HG03025 (cell line): ENCODE measurements around the gene RHOT2.

Experiments used
- ATAC-seq: cut with Tn5 transposase; IDR thresholded peaks from one replicate; pipeline ENCODE4 v1.9.1; 2021; ENCODE audit warnings: mild to moderate bottlenecking, moderate library complexity; ENCODE audit not compliant: unreplicated experiment, low FRiP score

RHOT2 gene

DNA sequence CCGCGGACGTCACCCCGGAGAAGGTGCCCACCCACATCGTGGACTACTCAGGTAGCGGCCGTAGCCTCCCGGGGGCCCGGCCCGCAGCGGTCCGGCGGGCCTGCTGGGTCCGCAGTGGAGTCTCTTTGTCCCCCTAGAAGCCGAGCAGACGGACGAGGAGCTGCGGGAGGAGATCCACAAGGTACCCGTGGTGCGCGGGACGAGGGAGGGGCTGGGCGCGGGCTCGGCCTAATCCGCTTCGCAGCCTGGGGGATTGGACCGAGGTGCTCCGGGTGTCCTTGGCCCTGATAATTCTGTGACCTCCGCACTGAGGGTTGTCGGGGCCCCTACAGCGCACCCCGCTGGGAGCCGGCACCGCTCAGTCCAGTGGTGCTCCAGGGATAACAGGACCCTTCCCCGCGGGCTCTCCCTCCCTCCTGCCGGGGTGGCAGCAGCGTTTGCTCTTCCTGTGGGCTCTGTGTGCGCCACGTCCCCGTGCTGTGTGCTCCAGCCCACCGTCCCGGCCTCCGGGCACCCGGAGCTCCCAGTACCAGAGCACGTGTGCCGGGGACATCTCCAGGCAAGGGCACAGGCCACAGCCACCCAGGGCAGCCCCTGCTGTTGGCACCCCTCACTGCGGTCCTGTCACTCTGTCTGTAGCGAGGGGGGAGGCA is 713 bp downstream of the RHOT2 start:
- ATAC-seq, result peak; percentile 16

DNA sequence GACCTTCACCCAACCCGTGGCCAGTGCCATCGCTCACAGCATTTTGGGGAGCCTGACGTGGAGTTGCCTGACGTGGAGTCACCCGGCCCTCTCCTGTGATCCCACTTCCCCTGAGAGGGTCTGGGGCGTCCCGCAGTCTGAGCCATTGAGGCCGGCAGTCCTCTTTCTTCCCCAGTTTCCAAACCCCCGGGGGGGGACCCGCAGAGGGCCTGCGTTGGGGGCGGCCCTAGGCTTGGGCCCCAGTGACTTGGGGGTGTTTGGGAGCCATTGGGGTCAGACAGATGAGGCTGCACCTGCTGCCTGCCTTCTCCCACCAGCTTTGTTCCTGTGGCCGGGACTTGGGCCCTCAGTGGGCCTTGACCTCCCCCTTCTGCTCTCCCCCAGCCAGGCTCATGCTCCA is 1.7 kb downstream of the RHOT2 start:
- no peak for ATAC-seq

DNA sequence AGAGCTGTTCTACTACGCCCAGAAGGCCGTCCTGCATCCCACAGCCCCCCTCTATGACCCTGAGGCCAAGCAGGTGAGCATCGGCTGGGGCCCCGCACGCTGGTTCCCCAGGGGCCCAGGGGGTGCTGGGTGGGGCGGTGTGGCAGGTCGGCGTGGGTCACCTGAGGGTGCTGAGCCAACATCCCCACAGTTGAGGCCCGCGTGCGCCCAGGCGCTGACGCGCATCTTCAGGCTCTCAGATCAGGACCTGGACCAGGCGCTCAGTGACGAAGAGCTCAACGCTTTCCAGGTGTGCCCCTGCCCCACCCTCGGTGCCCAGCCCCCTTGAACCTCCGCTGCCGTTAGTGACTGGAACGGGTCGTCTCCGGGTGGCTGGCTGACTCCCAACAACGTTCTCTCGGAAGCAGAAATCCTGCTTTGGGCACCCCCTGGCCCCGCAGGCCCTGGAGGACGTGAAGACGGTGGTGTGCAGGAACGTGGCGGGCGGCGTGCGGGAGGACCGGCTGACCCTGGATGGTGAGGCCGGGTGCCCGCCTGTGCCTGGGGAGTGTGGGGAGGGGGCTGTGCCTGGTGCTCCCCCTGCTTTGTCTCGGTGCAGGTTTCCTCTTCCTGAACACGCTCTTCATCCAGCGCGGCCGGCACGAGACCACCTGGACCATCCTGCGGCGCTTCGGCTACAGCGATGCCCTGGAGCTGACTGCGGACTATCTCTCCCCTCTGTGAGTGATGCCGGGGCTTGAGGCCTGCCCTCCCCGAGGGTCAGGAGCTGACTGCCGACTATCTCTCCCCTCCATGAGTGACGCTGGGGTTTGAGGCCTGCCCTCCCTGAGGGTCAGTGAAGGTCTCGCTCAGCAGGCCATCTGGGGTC is 2.8 kb downstream of the RHOT2 start:
- no peak for ATAC-seq

DNA sequence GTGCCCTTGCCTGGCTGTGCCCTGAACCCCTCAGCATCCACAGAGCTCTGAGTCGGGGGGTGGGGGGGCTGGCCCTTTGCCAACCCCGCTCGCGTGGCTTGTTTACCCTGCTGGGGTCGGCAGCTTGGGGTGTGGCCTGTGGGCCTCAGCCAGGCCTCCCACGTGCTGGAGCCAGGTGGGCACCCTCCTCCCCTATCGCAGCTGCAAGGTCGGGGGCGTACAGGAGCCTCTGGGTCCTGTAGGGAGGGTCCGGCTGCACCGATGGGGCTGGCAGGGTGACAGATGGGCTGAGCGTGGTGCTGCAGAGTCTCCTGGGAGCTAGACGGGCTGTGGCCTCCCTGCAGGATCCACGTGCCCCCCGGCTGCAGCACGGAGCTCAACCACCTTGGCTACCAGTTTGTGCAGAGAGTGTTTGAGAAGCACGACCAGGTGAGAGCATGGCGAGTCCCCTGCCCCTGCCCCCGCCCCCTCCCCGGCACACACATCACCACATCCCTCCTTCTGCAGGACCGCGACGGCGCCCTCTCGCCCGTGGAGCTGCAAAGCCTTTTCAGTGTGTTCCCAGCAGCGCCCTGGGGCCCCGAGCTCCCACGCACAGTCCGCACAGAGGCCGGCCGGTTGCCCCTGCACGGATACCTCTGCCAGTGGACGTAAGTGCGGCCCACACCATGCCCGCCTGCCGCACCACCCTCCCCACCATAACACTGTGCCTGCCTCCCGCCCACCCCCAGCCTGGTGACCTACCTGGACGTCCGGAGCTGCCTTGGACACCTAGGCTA is 3.6 kb downstream of the RHOT2 start:
- ATAC-seq, result no peak

DNA sequence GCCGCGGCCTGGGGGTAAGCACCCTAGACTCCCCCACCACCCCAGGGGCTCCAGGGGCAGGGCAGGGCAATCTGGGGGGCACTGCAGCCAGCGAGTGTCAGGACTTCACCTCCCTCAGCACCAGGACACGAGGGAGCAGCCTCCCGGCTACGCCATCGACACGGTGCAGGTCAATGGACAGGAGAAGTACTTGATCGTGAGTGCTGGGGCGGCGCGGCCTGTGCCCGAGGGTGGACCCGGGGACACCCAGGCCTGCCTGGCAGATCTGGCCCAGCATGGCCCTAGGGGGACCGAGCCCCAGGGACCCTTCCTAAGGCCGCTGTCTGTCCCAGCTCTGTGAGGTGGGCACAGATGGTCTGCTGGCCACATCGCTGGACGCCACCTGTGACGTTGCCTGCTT is 4.4 kb downstream of the RHOT2 start:
- no peak for ATAC-seq

DNA sequence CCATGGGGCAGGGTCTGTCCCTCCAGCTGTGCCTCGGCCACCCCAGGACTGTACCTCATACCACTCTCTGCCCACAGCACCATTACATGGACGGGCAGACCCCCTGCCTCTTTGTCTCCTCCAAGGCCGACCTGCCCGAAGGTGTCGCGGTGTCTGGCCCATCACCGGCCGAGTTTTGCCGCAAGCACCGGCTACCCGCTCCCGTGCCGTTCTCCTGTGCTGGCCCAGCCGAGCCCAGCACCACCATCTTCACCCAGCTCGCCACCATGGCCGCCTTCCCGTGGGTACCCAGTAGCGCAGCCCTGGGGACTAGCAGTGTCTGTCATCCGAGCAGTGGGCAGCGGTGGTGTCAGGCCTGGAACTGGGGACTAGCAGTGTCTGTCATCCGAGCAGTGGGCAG is 4.9 kb downstream of the RHOT2 start:
- no peak for ATAC-seq

DNA sequence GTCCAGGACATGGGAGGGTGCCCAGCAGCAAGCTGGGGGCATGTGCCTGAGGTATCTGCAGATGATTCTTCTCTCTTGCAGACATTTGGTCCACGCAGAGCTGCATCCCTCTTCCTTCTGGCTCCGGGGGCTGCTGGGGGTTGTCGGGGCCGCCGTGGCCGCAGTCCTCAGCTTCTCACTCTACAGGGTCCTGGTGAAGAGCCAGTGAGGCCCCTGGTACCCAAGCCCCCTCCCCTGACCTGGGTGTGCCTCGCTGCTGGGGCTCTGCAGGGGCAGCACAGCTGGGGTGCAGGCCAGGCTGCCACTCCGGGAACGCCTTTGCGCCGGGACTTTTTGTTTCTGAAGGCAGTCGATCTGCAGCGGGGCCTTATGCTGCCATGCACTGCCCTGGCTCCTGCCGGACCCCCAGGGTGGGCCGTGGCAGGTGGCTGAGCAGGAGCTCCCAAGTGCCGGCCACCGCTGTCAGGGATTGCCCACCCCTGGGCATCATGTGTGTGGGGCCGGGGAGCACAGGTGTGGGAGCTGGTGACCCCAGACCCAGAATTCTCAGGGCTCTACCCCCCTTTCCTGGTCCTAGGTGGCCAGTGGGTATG is 5.6 kb downstream of the RHOT2 start:
- ATAC-seq, result no peak

DNA sequence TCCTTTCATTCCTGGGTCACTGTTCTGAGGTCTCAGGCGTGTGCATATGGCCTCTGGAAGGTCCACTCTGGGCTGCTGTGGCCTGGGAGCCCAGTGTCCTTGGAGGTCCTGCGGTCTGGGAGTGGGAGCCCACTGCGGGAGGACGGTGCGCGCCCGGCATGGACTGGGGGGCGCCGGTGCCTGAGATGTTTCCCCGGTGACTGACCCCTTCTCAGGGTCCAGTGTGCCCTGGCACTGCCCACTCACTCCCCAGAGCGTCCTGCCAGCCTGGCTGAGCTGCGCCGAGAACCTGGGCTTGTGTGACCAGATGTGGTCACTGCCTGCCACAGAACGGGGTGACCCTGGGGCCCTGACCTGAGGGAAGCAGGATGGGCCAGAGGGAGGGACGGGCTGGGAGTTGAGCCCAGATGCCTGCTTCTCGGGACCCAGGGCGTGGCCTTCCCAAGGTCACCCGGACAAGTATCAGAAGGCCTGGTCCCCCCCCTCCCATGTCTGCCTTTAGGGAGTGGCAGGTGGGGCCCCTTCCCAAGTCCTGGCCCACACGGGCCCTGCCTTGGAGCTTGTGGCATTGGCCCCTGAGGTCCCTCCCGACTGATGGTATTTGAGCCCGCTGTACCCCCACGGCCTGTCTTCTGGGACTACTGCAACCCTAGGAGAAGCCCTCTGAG is 6.4 kb downstream of the RHOT2 start:
- no peak for ATAC-seq

DNA sequence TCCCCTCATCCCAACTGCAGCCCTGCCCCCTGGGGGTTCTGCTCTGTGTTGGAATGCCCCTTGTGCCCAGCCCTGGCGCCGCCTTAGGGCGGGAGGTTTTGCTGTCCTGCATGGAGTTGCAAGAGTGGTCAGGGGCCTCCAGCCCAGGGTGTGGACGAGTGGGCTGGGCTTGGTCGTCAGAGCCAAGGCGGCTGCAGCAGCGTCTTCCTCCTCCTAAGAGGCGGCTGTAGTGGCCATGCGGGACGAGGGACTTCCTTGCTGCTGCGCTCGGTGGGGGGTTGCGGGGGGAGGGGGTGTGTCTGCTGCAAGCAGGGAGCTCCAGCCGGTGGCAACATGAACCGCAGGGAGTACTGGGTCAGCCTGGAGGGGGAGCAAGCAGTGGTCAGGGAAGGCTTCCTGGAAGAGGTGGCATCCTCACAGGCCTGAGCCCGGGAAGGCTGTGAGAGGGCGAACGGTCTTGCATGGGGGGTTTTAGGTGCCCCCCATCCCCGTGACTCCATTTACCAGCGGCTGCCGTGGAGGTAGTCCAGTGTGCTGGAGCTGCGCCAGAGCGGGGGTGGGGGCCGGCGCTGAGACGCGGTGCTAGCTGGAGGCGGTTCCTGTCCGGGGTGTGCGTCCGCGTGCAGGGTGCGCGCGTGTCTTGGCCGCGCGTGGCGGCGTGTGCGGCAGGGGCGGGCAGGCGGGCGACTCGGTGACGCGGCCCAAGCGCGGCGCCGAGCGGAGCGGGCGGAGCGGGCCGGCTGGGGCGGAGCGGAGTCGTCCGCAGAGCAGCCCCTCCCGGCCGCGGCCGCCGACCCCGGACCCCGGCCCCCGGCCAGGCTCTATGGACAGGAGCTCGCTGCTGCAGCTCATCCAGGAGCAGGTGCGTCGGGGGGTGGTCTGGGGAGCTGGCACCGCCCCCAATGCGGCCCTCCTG is 7.3 kb downstream of the RHOT2 start, which contains the start of gene RHBDL1:
TSS of gene RHBDL1 (plus strand) at position 704 of the 916 bp plus-strand sequence. CDS start at position 824, 120 bp downstream.
- ATAC-seq, result no peak

DNA sequence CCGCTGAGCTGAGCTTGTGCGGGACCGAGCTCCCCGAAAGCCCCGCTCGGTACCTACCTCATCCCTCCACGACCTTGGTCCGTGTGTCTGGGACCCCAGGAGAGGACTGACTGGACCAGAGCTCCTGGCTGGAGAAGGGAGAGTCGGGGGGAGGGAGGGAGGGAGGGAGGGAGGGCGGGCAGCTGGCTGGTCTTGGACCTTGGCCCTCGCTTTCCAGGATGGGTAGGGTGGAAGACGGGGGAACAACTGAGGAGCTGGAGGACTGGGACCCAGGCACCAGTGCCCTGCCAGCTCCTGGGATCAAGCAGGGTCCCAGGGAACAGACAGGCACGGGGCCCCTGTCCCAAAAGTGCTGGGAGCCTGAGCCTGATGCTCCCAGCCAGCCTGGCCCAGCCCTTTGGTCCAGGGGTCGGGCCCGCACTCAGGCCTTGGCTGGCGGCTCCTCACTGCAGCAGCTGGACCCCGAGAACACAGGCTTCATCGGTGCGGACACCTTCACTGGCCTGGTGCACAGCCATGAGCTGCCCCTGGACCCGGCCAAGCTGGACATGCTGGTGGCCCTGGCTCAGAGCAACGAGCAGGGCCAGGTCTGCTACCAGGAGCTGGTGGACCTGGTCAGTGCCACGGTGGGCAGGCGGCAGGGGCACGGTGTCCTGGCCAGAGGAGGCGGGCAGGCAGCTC is 8.1 kb downstream of the RHOT2 start:
- ATAC-seq, result no peak

DNA sequence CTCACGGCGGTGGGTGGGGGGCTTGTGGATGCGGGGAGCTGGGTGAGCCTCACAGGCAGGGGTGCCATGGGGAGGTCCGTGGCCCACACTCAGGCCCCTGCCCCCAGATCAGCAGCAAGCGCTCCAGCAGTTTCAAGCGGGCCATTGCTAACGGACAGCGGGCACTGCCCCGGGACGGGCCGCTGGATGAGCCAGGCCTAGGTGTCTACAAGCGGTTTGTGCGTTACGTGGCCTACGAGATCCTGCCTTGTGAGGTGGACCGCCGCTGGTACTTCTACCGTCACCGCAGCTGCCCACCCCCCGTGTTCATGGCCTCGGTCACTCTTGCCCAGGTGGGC is 8.6 kb downstream of the RHOT2 start:
- ATAC-seq, result no peak

DNA sequence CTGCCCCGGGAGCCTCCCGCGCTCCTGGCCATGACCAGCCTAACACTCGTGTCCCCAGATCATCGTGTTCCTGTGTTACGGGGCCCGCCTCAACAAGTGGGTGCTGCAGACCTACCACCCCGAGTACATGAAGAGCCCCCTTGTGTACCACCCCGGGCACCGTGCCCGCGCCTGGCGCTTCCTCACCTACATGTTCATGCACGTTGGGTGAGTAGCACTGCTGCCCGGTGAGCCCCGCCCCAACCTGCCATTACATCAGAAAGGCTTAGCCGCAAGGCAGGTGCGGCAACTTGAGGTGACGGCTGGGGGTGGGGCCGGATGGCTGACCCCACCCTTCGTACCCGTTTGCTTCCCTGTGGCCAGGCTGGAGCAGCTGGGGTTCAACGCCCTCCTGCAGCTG is 9.0 kb downstream of the RHOT2 start:
- ATAC-seq, result no peak

DNA sequence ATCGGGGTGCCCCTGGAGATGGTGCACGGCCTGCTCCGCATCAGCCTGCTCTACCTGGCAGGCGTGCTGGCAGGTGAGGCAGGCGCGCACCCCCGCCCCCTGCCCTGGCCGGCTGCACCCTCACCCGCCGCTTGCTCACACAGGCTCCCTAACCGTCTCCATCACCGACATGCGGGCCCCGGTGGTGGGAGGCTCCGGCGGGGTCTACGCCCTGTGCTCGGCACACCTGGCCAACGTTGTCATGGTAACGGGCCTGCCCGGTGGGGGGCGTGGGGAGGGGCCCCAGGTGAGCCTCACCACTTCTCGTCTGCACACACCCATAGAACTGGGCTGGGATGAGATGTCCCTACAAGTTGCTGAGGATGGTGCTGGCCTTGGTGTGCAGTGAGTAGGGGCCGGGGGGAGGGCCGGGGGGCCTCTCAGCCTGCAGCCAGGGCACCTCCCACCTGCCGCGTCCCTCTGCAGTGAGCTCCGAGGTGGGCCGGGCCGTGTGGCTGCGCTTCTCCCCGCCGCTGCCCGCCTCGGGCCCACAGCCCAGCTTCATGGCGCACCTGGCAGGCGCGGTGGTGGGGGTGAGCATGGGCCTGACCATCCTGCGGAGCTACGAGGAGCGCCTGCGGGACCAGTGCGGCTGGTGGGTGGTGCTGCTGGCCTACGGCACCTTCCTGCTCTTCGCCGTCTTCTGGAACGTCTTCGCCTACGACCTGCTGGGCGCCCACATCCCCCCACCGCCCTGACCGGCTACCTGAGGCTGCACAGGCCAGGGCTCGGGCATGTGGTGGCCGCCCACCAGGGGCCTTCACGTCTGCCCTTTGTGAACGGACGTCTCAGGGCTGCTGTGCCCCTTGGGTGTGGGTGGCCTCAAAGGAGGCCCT is 9.6 kb downstream of the RHOT2 start:
- ATAC-seq, result no peak

DNA sequence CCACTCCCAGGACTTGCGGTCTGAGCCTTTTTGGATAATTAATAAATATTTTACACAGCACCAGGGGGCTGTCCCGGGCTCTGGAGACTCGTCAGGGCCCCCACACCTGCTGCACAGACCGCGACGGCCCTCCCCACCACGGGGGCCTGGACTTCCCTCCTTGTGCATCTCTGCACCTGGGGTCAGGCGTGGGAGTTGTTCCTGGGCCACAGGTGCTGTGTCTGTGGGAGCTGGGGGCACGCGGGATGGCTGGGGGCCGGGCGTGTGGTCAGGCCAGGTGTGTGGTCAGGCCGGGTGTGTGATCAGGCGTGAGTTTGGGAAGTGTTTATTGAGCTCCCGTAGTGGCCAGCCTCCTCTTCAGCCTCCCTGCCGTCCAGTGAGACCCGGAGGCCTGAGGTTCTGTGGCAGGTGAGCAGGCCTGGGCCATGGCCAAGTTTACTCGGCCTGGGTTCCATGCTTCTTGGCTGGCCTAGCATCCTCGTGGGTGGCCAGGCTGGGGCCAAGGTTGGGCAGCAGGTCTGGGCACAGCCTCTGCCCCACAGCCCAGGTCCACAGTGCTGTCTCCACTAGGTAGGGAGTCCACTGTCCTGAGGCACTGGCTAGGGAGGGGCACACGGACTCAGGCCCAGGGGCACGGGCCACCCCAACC is 10.4 kb downstream of the RHOT2 start:
- ATAC-seq, result no peak

DNA sequence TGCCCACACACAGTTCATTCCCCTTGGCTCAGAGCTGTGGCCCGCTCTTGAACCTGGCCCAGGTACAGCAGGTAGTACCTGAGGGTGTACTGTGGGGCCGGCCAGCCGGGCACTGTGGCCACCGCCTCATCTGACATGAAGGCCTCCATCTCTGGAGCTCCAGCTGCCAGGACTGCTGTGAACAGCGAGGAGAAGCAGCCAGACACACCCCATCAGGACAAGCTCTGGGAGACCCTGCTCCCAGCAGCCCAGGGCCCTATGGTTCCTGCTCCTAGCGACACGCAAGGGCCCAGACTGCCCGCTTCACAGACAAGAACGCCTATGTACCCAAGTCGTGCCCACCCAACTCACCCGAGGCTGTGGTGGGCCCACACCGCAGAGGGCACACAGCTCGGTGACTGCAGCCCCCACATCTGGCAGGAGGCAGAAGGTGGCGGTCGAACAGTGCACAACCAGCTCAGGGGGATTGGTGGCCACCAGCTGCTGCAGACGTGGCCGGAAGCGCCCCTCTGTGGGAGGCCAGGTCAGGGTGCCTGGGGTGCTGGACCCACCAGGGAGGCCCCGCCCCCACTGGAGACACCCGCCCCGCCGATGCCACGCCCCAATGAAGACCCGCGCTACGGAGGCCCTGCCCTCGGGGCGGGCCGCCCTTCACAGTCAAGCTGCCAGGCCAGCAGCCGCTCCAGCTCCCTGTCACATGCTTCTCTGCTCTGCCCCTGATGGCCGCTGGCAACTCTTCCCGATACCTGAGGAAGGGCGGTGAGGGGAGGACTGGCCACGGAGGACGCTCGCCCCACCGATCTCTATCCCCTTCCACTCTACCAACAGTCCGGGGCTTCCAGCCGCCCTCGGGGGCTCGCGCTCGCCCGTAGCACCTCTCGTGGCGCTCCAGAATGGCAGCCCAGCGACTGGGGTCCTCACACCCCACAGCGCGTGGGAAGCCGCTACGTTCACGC is 11.2 kb downstream of the RHOT2 start:
- no peak for ATAC-seq
